ENCODE data around the gene S100A4.

Gene S100A4

GRCh38 chr1:153532181-153532580 lies 13.4 kb downstream of the S100A4 start:
- TF ChIP-seq CTCF (IDR thresholded peaks at IDR 0.05; ENCODE audit: insufficient read depth, low read length) (no peak), GABPA (IDR thresholded peaks at IDR 0.05; ENCODE audit: low read depth) (no peak), SPI1 (IDR thresholded peaks at IDR 0.05; ENCODE audit: borderline replicate concordance, low read depth) (no peak), REST (IDR thresholded peaks at IDR 0.05; ENCODE audit: insufficient replicate concordance, low read depth) (no peak), POLR2AphosphoS5 (IDR thresholded peaks at IDR 0.05; ENCODE audit: low read depth) (no peak)
- DNase-seq (ENCODE audit: low read depth in 1 of 2, low spot score in 1 of 2): no peak
- no peak overlapping the region for H3K4me3 ChIP-seq (replicated peaks; ENCODE audit: insufficient read depth, low read length)
- no peaks in the 10 kb centered on the region for H3K27me3 ChIP-seq (ENCODE audit: insufficient read depth, poor library complexity, severe bottlenecking)
- no peak overlapping the region for H3K27ac ChIP-seq (replicated peaks)

GRCh38 chr1:153531638-153532037 lies 14.0 kb downstream of the S100A4 start:
- Histone ChIP-seq H3K27ac (replicated peaks) (no peak overlapping the region), H3K27me3 (ENCODE audit: insufficient read depth, poor library complexity, severe bottlenecking) (no peaks in the 10 kb centered on the region), H3K4me3 (replicated peaks; ENCODE audit: insufficient read depth, low read length) (no peak overlapping the region)
- DNase-seq (ENCODE audit: low read depth in 1 of 2, low spot score in 1 of 2): no peak
- TF ChIP-seq CTCF (IDR thresholded peaks at IDR 0.05; ENCODE audit: insufficient read depth, low read length): no peak
- no peak for TF ChIP-seq SPI1 (IDR thresholded peaks at IDR 0.05; ENCODE audit: borderline replicate concordance, low read depth)
- no peak for TF ChIP-seq POLR2AphosphoS5 (IDR thresholded peaks at IDR 0.05; ENCODE audit: low read depth)
- TF ChIP-seq REST (IDR thresholded peaks at IDR 0.05; ENCODE audit: insufficient replicate concordance, low read depth): no peak
- TF ChIP-seq GABPA (IDR thresholded peaks at IDR 0.05; ENCODE audit: low read depth): no peak

- TF ChIP-seq GABPA (IDR thresholded peaks at IDR 0.05; ENCODE audit: low read depth) (no peak), REST (IDR thresholded peaks at IDR 0.05; ENCODE audit: insufficient replicate concordance, low read depth) (no peak), SPI1 (IDR thresholded peaks at IDR 0.05; ENCODE audit: borderline replicate concordance, low read depth) (no peak), POLR2AphosphoS5 (IDR thresholded peaks at IDR 0.05; ENCODE audit: low read depth) (no peak), CTCF (IDR thresholded peaks at IDR 0.05; ENCODE audit: insufficient read depth, low read length) (no peak)
Measured at GRCh38 chr1:153527683-153528040, 17.9 kb downstream of the S100A4 start.

More at GRCh38 chr1:153527683-153528040, 17.9 kb downstream of the S100A4 start:
- no peak overlapping the region for H3K27ac ChIP-seq (replicated peaks)
- no peak for DNase-seq (ENCODE audit: low read depth in 1 of 2, low spot score in 1 of 2)
- no peak overlapping the region for H3K4me3 ChIP-seq (replicated peaks; ENCODE audit: insufficient read depth, low read length)
- H3K27me3 ChIP-seq (ENCODE audit: insufficient read depth, poor library complexity, severe bottlenecking): no peaks in the 10 kb centered on the region
